SU-DHL-6 (cell line): ENCODE measurements around the gene VGF.

Source experiments
- CTCF ChIP-seq: fragments of 200-600 bp; sonication (generic); IDR thresholded peaks from one replicate; pipeline ENCODE4 v1.5.1; 2017; ENCODE audit warnings: antibody characterized with exemption, mild to moderate bottlenecking, low read length, moderate library complexity; ENCODE audit not compliant: insufficient read depth, poor library complexity, severe bottlenecking
- EZH2phosphoT487 ChIP-seq: fragments of 200-600 bp; sonication (generic), shearing (Covaris generic); conservative IDR thresholded peaks from 2 replicates; pipeline ENCODE4 v1.6.1; 2018; ENCODE audit warnings: mild to moderate bottlenecking, antibody characterized with exemption, low read length, moderate library complexity, mixed read lengths

DNA sequence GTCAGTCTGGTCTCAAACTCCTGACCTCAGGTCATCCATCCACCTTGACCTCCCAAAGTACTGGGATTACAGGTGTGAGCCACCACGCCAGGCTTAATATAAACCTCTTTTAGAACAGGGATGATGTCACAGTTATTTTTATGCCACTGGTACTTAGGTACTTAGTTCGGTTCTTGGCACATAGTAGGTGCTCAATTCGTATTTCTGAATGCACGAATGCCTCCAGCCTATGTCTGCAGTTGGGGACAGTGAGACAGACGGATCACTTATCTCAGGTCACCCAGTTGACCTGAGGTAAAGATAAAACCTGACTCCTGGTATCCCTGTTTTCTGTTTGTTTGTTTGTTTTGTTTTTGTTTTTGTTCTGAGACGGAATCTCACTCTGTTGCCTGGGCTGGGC, 20.8 kb upstream of the VGF start:
- no peak for TF ChIP-seq CTCF
- no peak for TF ChIP-seq EZH2phosphoT487
